H9 (cell line): Measurements from ENCODE around the gene GATA6. TPM values are rescaled to one million over a fixed set of nuclear protein-coding genes. Genes with fewer than 3 reads are reported as not detected.

Experiments
- DNase-seq: peaks from one replicate; pipeline ENCODE4 v3.0.0-alpha.2; 2017
- H2AFZ ChIP-seq: one replicate; pipeline ENCODE4 v1.6.1; 2013; ENCODE audit warnings: mild to moderate bottlenecking, low read length, control low read depth, moderate library complexity
- H2AK5ac ChIP-seq: 2 replicates; pipeline ENCODE4 v1.6.1; 2013; ENCODE audit warnings: low read length, control low read depth, mixed read lengths; ENCODE audit not compliant: insufficient read length
- H2BK120ac ChIP-seq: one replicate; pipeline ENCODE4 v1.6.1; 2013; ENCODE audit warnings: low read depth, mild to moderate bottlenecking, low read length, control low read depth, inconsistent platforms; ENCODE audit not compliant: poor library complexity, severe bottlenecking
- H2BK12ac ChIP-seq: 2 replicates; pipeline ENCODE4 v1.6.1; 2013; ENCODE audit warnings: low read length, control low read depth, mixed read lengths, low read depth; ENCODE audit not compliant: insufficient read length
- H2BK15ac ChIP-seq: 2 replicates; pipeline ENCODE4 v1.6.1; 2013; ENCODE audit warnings: low read depth, low read length, control low read depth
- H2BK20ac ChIP-seq: one replicate; pipeline ENCODE4 v1.6.1; 2013; ENCODE audit warnings: low read depth, mild to moderate bottlenecking, low read length, control low read depth, inconsistent platforms; ENCODE audit not compliant: poor library complexity, severe bottlenecking
- H2BK5ac ChIP-seq: 2 replicates; pipeline ENCODE4 v1.6.1; 2013; ENCODE audit warnings: low read length, control low read depth, mixed read lengths; ENCODE audit not compliant: insufficient read length
- H3K14ac ChIP-seq: 2 replicates; pipeline ENCODE4 v1.6.1; 2013; ENCODE audit warnings: low read length, control low read depth; ENCODE audit not compliant: insufficient read depth
- H3K18ac ChIP-seq: 2 replicates; pipeline ENCODE4 v1.6.1; 2013; ENCODE audit warnings: low read depth, mild to moderate bottlenecking, mixed read lengths, low read length, control low read depth; ENCODE audit not compliant: insufficient read length
- H3K23ac ChIP-seq: 2 replicates; pipeline ENCODE4 v1.6.1; 2013; ENCODE audit warnings: low read length, control low read depth, mixed read lengths, low read depth; ENCODE audit not compliant: insufficient read length
- H3K23me2 ChIP-seq: 2 replicates; pipeline ENCODE4 v1.6.1; 2013; ENCODE audit warnings: low read depth, mild to moderate bottlenecking, mixed read lengths, low read length, control low read depth; ENCODE audit not compliant: insufficient read length, poor library complexity, severe bottlenecking
- H3K27ac ChIP-seq: 2 replicates; pipeline ENCODE4 v1.5.1; 2013; ENCODE audit warnings: low read length, control low read depth, mixed read lengths, low read depth; ENCODE audit not compliant: insufficient read length
- H3K27me3 ChIP-seq: 2 replicates; pipeline ENCODE4 v1.6.1; 2013; ENCODE audit warnings: low read length, control low read depth, inconsistent platforms; ENCODE audit not compliant: insufficient read depth
- H3K4ac ChIP-seq: 2 replicates; pipeline ENCODE4 v1.6.1; 2013; ENCODE audit warnings: low read depth, mild to moderate bottlenecking, control low read depth, inconsistent platforms, low read length, moderate library complexity
- H3K4me1 ChIP-seq: 2 replicates; pipeline ENCODE4 v1.6.1; 2013; ENCODE audit warnings: low read length, control low read depth, inconsistent platforms; ENCODE audit not compliant: insufficient read depth
- H3K4me2 ChIP-seq: 2 replicates; pipeline ENCODE4 v1.6.1; 2013; ENCODE audit warnings: low read length, control low read depth, mixed read lengths; ENCODE audit not compliant: insufficient read length, insufficient read depth
- H3K56ac ChIP-seq: 2 replicates; pipeline ENCODE4 v1.6.1; 2013; ENCODE audit warnings: low read depth, mild to moderate bottlenecking, mixed read lengths, low read length, control low read depth; ENCODE audit not compliant: insufficient read length
- H3K79me1 ChIP-seq: 2 replicates; pipeline ENCODE4 v1.6.1; 2013; ENCODE audit warnings: low read depth, mild to moderate bottlenecking, moderate library complexity, low read length, control low read depth, inconsistent platforms; ENCODE audit not compliant: insufficient read depth, poor library complexity, severe bottlenecking
- H3K79me2 ChIP-seq: 2 replicates; pipeline ENCODE4 v1.6.1; 2013; ENCODE audit warnings: low read length, control low read depth, inconsistent platforms; ENCODE audit not compliant: insufficient read depth
- H3K9ac ChIP-seq: 2 replicates; pipeline ENCODE4 v1.6.1; 2013; ENCODE audit warnings: low read length, control low read depth, mixed read lengths; ENCODE audit not compliant: insufficient read length; ENCODE audit errors: extremely low read depth
- H3K9me3 ChIP-seq: one replicate; pipeline ENCODE4 v1.6.1; 2013; ENCODE audit warnings: low read depth, low read length, inconsistent platforms; ENCODE audit not compliant: control insufficient read depth
- H3T11ph ChIP-seq: one replicate; pipeline ENCODE4 v1.6.1; 2013; ENCODE audit warnings: mild to moderate bottlenecking, low read length, control low read depth, inconsistent platforms
- H4K20me1 ChIP-seq: one replicate; pipeline ENCODE4 v1.6.1; 2013; ENCODE audit not compliant: control insufficient read depth, insufficient read length, insufficient read depth
- H4K5ac ChIP-seq: 2 replicates; pipeline ENCODE4 v1.6.1; 2013; ENCODE audit warnings: low read depth, mild to moderate bottlenecking, mixed read lengths, low read length, control low read depth; ENCODE audit not compliant: insufficient read length
- H4K8ac ChIP-seq: replicated peaks from 2 replicates; pipeline ENCODE4 v1.6.1; 2013; ENCODE audit warnings: low read length, control low read depth, mixed read lengths, low read depth; ENCODE audit not compliant: insufficient read length
- H4K91ac ChIP-seq: 2 replicates; pipeline ENCODE4 v1.6.1; 2013; ENCODE audit warnings: low read depth, mild to moderate bottlenecking, moderate library complexity, mixed read lengths, low read length, control low read depth; ENCODE audit not compliant: insufficient read length
- H3K27ac Mint-ChIP-seq, 3 experiments: 2 replicates in 2 of 3; 3 replicates in 1 of 3; pipeline ENCODE4 v1.8.0; 2020 to 2021; ENCODE audit warnings: mixed read lengths in 3 of 3, mild to moderate bottlenecking in 1 of 3, moderate library complexity in 1 of 3
- H3K27me3 Mint-ChIP-seq: 2 replicates; pipeline ENCODE4 v1.8.0; 2021; ENCODE audit warnings: low read depth, mild to moderate bottlenecking, moderate library complexity, mixed read lengths
- H3K36me3 Mint-ChIP-seq, 3 experiments: 2 replicates in 2 of 3; 3 replicates in 1 of 3; pipeline ENCODE4 v1.8.0; 2020 to 2021; ENCODE audit warnings: low read depth in 3 of 3, mixed read lengths in 3 of 3; ENCODE audit not compliant: insufficient read depth in 1 of 3
- H3K4me1 Mint-ChIP-seq, 2 experiments: 2 replicates each; pipeline ENCODE4 v1.8.0; 2020; ENCODE audit warnings: mixed read lengths in 2 of 2
- H3K4me3 Mint-ChIP-seq, 2 experiments: 2 replicates in 1 of 2; 3 replicates in 1 of 2; pipeline ENCODE4 v1.8.0; 2020 to 2021; ENCODE audit warnings: mild to moderate bottlenecking in 2 of 2, mixed read lengths in 2 of 2, moderate library complexity in 1 of 2
- H3K9me3 Mint-ChIP-seq, 2 experiments: 2 replicates in 1 of 2; 3 replicates in 1 of 2; pipeline ENCODE4 v1.8.0; 2020; ENCODE audit warnings: mild to moderate bottlenecking in 2 of 2, mixed read lengths in 2 of 2, moderate library complexity in 1 of 2
- WGBS: extraction: QIAGEN DNeasy Blood & Tissue Kit; methylation state at CpG from one replicate; pipeline ENCODE4 v1.1.7; 2013; ENCODE audit warnings: missing lambda C conversion rate, low lambda C conversion rate, mixed read lengths; ENCODE audit not compliant: insufficient read length; ENCODE audit errors: extremely low coverage; 5-methylcytosine and 5-hydroxymethylcytosine counted together
- total RNA-seq: library from RNA; stranded (reverse); gene quantifications from 2 replicates; pipeline ENCODE4 v1.2.1, GENCODE V29; 2021
- TF ChIP-seq, protein P1 (sequence below): fragments of 200-600 bp; sonication (generic); conservative IDR thresholded peaks from 3 replicates; pipeline ENCODE4 v1.8.0; 2021; ENCODE audit warnings: antibody characterized with exemption, mild to moderate bottlenecking

Gene GATA6
- total RNA-seq, 1 experiment from 2014 or later: not detected

- H3K23ac ChIP-seq: no peak overlapping the region
- no peak overlapping the region for H3K9ac ChIP-seq
- no peaks in the 10 kb centered on the region for H3K27me3 ChIP-seq
- WGBS: no CpG with 5 or more reads among the region's 9 CpGs
- Mint-ChIP-seq H3K36me3 (no peaks in the 10 kb centered on the region), H3K27ac (no peak overlapping the region), H3K4me3 (no peak overlapping the region), H3K9me3 (no peaks in the 10 kb centered on the region), H3K4me1 (peaks cover 11 to 25% of the 10 kb centered on the region in 2 experiments), H3K27me3 (peaks cover 22% of the 10 kb centered on the region)
- H3K14ac ChIP-seq: no peak overlapping the region
- DNase-seq: no peak
- no peak overlapping the region for H2BK12ac ChIP-seq
- H3K4ac ChIP-seq: no peak overlapping the region
- no peak overlapping the region for H4K91ac ChIP-seq
- H3T11ph ChIP-seq: no peak overlapping the region
- H2BK20ac ChIP-seq: no peak overlapping the region
- no peak overlapping the region for H4K8ac ChIP-seq
- no peak overlapping the region for H4K5ac ChIP-seq
- H2AFZ ChIP-seq: no peak overlapping the region
- no peak overlapping the region for H2BK120ac ChIP-seq
- no peak overlapping the region for H3K56ac ChIP-seq
- H3K18ac ChIP-seq: no peak overlapping the region
- H3K79me2 ChIP-seq: no peaks in the 10 kb centered on the region
- no peaks in the 10 kb centered on the region for H3K4me1 ChIP-seq
- H2BK5ac ChIP-seq: no peak overlapping the region
- H4K20me1 ChIP-seq: no peaks in the 10 kb centered on the region
- no peak overlapping the region for H2AK5ac ChIP-seq
- TF ChIP-seq, protein P1, sequence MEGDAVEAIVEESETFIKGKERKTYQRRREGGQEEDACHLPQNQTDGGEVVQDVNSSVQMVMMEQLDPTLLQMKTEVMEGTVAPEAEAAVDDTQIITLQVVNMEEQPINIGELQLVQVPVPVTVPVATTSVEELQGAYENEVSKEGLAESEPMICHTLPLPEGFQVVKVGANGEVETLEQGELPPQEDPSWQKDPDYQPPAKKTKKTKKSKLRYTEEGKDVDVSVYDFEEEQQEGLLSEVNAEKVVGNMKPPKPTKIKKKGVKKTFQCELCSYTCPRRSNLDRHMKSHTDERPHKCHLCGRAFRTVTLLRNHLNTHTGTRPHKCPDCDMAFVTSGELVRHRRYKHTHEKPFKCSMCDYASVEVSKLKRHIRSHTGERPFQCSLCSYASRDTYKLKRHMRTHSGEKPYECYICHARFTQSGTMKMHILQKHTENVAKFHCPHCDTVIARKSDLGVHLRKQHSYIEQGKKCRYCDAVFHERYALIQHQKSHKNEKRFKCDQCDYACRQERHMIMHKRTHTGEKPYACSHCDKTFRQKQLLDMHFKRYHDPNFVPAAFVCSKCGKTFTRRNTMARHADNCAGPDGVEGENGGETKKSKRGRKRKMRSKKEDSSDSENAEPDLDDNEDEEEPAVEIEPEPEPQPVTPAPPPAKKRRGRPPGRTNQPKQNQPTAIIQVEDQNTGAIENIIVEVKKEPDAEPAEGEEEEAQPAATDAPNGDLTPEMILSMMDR: no peak
- no peaks in the 10 kb centered on the region for H3K79me1 ChIP-seq
- no peaks in the 10 kb centered on the region for H3K23me2 ChIP-seq
- no peak overlapping the region for H3K4me2 ChIP-seq
- no peak overlapping the region for H2BK15ac ChIP-seq
- no peak overlapping the region for H3K27ac ChIP-seq
- H3K9me3 ChIP-seq: no peaks in the 10 kb centered on the region
Observed at GRCh38 chr18:22193466-22193865, 24.1 kb downstream of the GATA6 start.
